Tibial nerve (tissue), 3 donors: ENCODE measurements around the gene C17orf100.

Experiments used
- POLR2A ChIP-seq, 2 donors: fragments of 450-650 bp; IDR thresholded peaks; one replicate each; pipeline ENCODE4 v1.6.1; 2017; ENCODE audit warnings: antibody characterized with exemption in 2 of 2, mild to moderate bottlenecking in 2 of 2, moderate library complexity in 2 of 2
- TF ChIP-seq, protein P1 (sequence below), 5 experiments: fragments of 200-600 bp in 3 of 5; fragments of 450-650 bp in 2 of 5; sonication (generic) in 3 of 5; IDR thresholded peaks; one replicate each; pipeline ENCODE4 v1.5.1; 2016 to 2019; ENCODE audit warnings: antibody characterized with exemption in 5 of 5, mild to moderate bottlenecking in 3 of 5, moderate library complexity in 2 of 5

DNA sequence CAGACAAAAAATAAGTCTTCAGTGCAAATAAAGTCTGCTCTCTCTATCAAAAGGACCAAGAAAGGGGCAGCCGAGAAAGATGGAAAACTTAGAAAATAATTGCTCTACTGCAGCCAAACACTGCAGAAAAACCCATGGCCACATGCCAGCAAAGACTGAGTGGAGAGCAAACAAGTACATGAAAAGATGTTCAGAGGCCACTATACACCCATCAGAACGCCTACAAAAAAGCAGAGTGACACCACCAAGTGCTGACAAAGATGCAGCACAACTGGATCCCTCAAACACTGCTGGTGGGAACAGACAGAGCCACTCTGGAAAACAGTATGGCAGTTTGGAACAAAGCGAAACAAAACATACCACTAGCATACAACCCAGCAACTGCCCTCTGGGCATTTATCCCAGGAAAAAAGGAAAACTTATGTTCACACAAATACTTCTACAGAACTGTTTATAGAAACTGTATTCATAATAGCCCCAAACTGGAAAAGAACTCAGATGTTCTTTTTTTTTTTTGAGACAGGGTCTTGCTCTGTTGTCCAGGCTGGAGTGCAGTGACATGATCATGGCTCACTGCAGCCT lies 47.7 kb upstream of the C17orf100 start:
- TF ChIP-seq, protein P1, sequence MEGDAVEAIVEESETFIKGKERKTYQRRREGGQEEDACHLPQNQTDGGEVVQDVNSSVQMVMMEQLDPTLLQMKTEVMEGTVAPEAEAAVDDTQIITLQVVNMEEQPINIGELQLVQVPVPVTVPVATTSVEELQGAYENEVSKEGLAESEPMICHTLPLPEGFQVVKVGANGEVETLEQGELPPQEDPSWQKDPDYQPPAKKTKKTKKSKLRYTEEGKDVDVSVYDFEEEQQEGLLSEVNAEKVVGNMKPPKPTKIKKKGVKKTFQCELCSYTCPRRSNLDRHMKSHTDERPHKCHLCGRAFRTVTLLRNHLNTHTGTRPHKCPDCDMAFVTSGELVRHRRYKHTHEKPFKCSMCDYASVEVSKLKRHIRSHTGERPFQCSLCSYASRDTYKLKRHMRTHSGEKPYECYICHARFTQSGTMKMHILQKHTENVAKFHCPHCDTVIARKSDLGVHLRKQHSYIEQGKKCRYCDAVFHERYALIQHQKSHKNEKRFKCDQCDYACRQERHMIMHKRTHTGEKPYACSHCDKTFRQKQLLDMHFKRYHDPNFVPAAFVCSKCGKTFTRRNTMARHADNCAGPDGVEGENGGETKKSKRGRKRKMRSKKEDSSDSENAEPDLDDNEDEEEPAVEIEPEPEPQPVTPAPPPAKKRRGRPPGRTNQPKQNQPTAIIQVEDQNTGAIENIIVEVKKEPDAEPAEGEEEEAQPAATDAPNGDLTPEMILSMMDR (IDR thresholded peaks at IDR 0.05): no peak
- TF ChIP-seq POLR2A (IDR thresholded peaks at IDR 0.05): no peak
